H1 (cell line): ENCODE data around the gene ASCL1.
A peak's percentile ranks its signal among the peaks of the same experiment; 100 is the strongest.

Experiments used
- CTCF ChIP-seq, 3 experiments: IDR thresholded peaks; 1 replicate in 2 of 3; 2 replicates in 1 of 3; pipeline versions ENCODE4 v1.5.1 to v1.6.1; 2011; ENCODE audit warnings: low read length in 3 of 3, mild to moderate bottlenecking in 3 of 3, inconsistent platforms in 2 of 3, low read depth in 1 of 3, moderate library complexity in 1 of 3; ENCODE audit not compliant: insufficient read depth in 1 of 3; ENCODE audit errors: control extremely low read depth in 1 of 3
- POLR2A ChIP-seq, 2 experiments: IDR thresholded peaks; 1 replicate in 1 of 2; 2 replicates in 1 of 2; pipeline ENCODE4 v1.6.1; 2011; ENCODE audit warnings: low read depth in 2 of 2, low read length in 2 of 2, mild to moderate bottlenecking in 2 of 2; ENCODE audit errors: control extremely low read depth in 1 of 2
- RFX5 ChIP-seq: IDR thresholded peaks from 2 replicates; pipeline ENCODE4 v1.6.1; 2011; ENCODE audit warnings: low read depth, low read length, improper control_type of control experiment, borderline replicate concordance
- RXRA ChIP-seq: IDR thresholded peaks from 2 replicates; pipeline ENCODE4 v1.6.1; 2011; ENCODE audit warnings: low read depth, mild to moderate bottlenecking, low read length, moderate library complexity; ENCODE audit not compliant: insufficient read depth
- SP2 ChIP-seq: IDR thresholded peaks from 2 replicates; pipeline ENCODE4 v1.6.1; 2012; ENCODE audit warnings: mild to moderate bottlenecking, low read length, inconsistent platforms
- SUZ12 ChIP-seq: fragments of 200-600 bp; sonication (generic); IDR thresholded peaks from 2 replicates; pipeline ENCODE4 v1.6.1; 2012; ENCODE audit warnings: mild to moderate bottlenecking, inconsistent platforms, low read length, moderate library complexity, mixed read lengths
- ZNF274 ChIP-seq: IDR thresholded peaks from 2 replicates; pipeline ENCODE4 v1.7.0; 2012; ENCODE audit warnings: low read length, borderline replicate concordance; ENCODE audit errors: extremely low read depth
- TF ChIP-seq, protein P1 (sequence below): IDR thresholded peaks from 2 replicates; pipeline ENCODE4 v1.6.1; 2011; ENCODE audit warnings: low read depth, mild to moderate bottlenecking, low read length; ENCODE audit not compliant: insufficient read depth
- TF ChIP-seq, protein P2 (sequence below): IDR thresholded peaks from 2 replicates; pipeline ENCODE4 v1.6.1; 2012; ENCODE audit warnings: inconsistent platforms
- TF ChIP-seq, protein P3 (sequence below): IDR thresholded peaks from 2 replicates; pipeline ENCODE4 v1.6.1; 2012; ENCODE audit warnings: inconsistent platforms

DNA sequence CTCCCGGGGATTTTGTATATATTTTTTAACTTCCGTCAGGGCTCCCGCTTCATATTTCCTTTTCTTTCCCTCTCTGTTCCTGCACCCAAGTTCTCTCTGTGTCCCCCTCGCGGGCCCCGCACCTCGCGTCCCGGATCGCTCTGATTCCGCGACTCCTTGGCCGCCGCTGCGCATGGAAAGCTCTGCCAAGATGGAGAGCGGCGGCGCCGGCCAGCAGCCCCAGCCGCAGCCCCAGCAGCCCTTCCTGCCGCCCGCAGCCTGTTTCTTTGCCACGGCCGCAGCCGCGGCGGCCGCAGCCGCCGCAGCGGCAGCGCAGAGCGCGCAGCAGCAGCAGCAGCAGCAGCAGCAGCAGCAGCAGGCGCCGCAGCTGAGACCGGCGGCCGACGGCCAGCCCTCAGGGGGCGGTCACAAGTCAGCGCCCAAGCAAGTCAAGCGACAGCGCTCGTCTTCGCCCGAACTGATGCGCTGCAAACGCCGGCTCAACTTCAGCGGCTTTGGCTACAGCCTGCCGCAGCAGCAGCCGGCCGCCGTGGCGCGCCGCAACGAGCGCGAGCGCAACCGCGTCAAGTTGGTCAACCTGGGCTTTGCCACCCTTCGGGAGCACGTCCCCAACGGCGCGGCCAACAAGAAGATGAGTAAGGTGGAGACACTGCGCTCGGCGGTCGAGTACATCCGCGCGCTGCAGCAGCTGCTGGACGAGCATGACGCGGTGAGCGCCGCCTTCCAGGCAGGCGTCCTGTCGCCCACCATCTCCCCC lies 777 bp downstream of the ASCL1 start:
- TF ChIP-seq, protein P1, sequence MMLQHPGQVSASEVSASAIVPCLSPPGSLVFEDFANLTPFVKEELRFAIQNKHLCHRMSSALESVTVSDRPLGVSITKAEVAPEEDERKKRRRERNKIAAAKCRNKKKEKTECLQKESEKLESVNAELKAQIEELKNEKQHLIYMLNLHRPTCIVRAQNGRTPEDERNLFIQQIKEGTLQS: no peak
- TF ChIP-seq, protein P2, sequence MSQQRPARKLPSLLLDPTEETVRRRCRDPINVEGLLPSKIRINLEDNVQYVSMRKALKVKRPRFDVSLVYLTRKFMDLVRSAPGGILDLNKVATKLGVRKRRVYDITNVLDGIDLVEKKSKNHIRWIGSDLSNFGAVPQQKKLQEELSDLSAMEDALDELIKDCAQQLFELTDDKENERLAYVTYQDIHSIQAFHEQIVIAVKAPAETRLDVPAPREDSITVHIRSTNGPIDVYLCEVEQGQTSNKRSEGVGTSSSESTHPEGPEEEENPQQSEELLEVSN: peak; percentile 28; the same call in 1 of the 2 replicates
- no peak for TF ChIP-seq POLR2A (IDR thresholded peaks at IDR 0.05; ENCODE audit: control extremely low read depth in 1 of 2, low read depth in 2 of 2, low read length in 2 of 2)
- TF ChIP-seq SP2: no peak
- TF ChIP-seq SUZ12: peak; percentile 96
- TF ChIP-seq ZNF274: no peak
- TF ChIP-seq RXRA: no peak
- TF ChIP-seq CTCF (IDR thresholded peaks at IDR 0.05; ENCODE audit: control extremely low read depth in 1 of 3, insufficient read depth in 1 of 3, low read depth in 1 of 3, low read length in 3 of 3): no peak
- TF ChIP-seq, protein P3, sequence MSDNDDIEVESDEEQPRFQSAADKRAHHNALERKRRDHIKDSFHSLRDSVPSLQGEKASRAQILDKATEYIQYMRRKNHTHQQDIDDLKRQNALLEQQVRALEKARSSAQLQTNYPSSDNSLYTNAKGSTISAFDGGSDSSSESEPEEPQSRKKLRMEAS: peak; percentile 61
- TF ChIP-seq RFX5: no peak
